SK-N-SH (cell line): Measurements from ENCODE around the gene NCBP3.

Experiments
- CHD2 ChIP-seq: fragments of 150-350 bp; IDR thresholded peaks from 2 replicates; pipeline ENCODE4 v1.6.1; 2018; ENCODE audit warnings: low read length; ENCODE audit not compliant: partially characterized antibody
- ELF1 ChIP-seq: IDR thresholded peaks from 2 replicates; pipeline ENCODE4 v1.4.0; 2012
- EP300 ChIP-seq, 2 experiments: IDR thresholded peaks; 2 replicates each; pipeline versions ENCODE4 v1.4.0 to v1.6.1; 2012; ENCODE audit warnings: borderline replicate concordance in 1 of 2, low read depth in 1 of 2, low read length in 1 of 2
- NRF1 ChIP-seq: IDR thresholded peaks from 2 replicates; pipeline ENCODE4 v1.6.1; 2012; ENCODE audit warnings: low read depth, mild to moderate bottlenecking, low read length
- POLR2AphosphoS5 ChIP-seq: IDR thresholded peaks from 2 replicates; pipeline ENCODE4 v1.6.1; 2012; ENCODE audit warnings: low read depth, low read length
- TAF1 ChIP-seq: IDR thresholded peaks from 2 replicates; pipeline ENCODE4 v1.6.1; 2012; ENCODE audit warnings: low read depth, mild to moderate bottlenecking, low read length, moderate library complexity, borderline replicate concordance
- TF ChIP-seq, protein P1 (sequence below): fragments of 200-600 bp; sonication (generic); IDR thresholded peaks from 2 replicates; pipeline ENCODE4 v1.6.1; 2017; ENCODE audit warnings: antibody characterized with exemption, mild to moderate bottlenecking, moderate library complexity
- TF ChIP-seq, protein P2 (sequence below): IDR thresholded peaks from 2 replicates; pipeline ENCODE4 v1.6.1; 2012; ENCODE audit warnings: mild to moderate bottlenecking, low read depth, low read length, moderate library complexity
- TF ChIP-seq, protein P3 (sequence below): fragments of 150-350 bp; IDR thresholded peaks from 2 replicates; pipeline ENCODE4 v1.6.1; 2017; ENCODE audit warnings: antibody characterized with exemption, low read length, low read depth, borderline replicate concordance

DNA sequence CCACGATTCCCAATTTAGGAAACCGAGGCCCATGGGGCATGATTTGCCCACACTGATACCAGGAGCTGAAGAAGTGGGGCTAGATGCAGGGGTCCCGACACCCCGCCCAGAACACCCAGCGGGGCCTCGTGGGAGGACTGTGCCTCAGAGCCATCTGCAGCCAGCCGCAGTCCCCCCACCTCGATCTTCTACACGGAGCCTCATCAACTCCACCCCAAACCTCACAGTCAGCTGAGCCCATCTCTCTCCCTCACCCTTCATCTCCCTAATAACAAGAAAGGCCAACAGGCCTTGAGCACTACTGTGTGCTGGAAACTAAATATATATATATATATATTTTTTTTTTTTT is 49.2 kb downstream of the NCBP3 start:
- TF ChIP-seq EP300 (IDR thresholded peaks at IDR 0.05; ENCODE audit: borderline replicate concordance in 1 of 2, low read depth in 1 of 2, low read length in 1 of 2) (no peak), ELF1 (no peak), TAF1 (no peak), NRF1 (no peak), POLR2AphosphoS5 (no peak), CHD2 (no peak)
- TF ChIP-seq, protein P1, sequence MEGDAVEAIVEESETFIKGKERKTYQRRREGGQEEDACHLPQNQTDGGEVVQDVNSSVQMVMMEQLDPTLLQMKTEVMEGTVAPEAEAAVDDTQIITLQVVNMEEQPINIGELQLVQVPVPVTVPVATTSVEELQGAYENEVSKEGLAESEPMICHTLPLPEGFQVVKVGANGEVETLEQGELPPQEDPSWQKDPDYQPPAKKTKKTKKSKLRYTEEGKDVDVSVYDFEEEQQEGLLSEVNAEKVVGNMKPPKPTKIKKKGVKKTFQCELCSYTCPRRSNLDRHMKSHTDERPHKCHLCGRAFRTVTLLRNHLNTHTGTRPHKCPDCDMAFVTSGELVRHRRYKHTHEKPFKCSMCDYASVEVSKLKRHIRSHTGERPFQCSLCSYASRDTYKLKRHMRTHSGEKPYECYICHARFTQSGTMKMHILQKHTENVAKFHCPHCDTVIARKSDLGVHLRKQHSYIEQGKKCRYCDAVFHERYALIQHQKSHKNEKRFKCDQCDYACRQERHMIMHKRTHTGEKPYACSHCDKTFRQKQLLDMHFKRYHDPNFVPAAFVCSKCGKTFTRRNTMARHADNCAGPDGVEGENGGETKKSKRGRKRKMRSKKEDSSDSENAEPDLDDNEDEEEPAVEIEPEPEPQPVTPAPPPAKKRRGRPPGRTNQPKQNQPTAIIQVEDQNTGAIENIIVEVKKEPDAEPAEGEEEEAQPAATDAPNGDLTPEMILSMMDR: no peak
- TF ChIP-seq, protein P2, sequence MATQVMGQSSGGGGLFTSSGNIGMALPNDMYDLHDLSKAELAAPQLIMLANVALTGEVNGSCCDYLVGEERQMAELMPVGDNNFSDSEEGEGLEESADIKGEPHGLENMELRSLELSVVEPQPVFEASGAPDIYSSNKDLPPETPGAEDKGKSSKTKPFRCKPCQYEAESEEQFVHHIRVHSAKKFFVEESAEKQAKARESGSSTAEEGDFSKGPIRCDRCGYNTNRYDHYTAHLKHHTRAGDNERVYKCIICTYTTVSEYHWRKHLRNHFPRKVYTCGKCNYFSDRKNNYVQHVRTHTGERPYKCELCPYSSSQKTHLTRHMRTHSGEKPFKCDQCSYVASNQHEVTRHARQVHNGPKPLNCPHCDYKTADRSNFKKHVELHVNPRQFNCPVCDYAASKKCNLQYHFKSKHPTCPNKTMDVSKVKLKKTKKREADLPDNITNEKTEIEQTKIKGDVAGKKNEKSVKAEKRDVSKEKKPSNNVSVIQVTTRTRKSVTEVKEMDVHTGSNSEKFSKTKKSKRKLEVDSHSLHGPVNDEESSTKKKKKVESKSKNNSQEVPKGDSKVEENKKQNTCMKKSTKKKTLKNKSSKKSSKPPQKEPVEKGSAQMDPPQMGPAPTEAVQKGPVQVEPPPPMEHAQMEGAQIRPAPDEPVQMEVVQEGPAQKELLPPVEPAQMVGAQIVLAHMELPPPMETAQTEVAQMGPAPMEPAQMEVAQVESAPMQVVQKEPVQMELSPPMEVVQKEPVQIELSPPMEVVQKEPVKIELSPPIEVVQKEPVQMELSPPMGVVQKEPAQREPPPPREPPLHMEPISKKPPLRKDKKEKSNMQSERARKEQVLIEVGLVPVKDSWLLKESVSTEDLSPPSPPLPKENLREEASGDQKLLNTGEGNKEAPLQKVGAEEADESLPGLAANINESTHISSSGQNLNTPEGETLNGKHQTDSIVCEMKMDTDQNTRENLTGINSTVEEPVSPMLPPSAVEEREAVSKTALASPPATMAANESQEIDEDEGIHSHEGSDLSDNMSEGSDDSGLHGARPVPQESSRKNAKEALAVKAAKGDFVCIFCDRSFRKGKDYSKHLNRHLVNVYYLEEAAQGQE: no peak
- TF ChIP-seq, protein P3, sequence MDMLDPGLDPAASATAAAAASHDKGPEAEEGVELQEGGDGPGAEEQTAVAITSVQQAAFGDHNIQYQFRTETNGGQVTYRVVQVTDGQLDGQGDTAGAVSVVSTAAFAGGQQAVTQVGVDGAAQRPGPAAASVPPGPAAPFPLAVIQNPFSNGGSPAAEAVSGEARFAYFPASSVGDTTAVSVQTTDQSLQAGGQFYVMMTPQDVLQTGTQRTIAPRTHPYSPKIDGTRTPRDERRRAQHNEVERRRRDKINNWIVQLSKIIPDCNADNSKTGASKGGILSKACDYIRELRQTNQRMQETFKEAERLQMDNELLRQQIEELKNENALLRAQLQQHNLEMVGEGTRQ: no peak
